Activated CD8-positive, alpha-beta memory T cell treated with anti-CD3 and anti-CD28 coated beads for 24 hours (primary cell): Measurements from ENCODE around the gene RBMXL2.

Experiments used
- DNase-seq: peaks from one replicate; pipeline ENCODE4 v3.0.0-alpha.2; 2020

The RBMXL2 gene

GRCh38 chr11:7088921-7089320 is at the start of gene RBMXL2:
Gene RBMXL2, plus strand, starts transcription at chr11:7088998. Its CDS starts 123 bp downstream, at chr11:7089121.
- DNase-seq, result no peak

DNA sequence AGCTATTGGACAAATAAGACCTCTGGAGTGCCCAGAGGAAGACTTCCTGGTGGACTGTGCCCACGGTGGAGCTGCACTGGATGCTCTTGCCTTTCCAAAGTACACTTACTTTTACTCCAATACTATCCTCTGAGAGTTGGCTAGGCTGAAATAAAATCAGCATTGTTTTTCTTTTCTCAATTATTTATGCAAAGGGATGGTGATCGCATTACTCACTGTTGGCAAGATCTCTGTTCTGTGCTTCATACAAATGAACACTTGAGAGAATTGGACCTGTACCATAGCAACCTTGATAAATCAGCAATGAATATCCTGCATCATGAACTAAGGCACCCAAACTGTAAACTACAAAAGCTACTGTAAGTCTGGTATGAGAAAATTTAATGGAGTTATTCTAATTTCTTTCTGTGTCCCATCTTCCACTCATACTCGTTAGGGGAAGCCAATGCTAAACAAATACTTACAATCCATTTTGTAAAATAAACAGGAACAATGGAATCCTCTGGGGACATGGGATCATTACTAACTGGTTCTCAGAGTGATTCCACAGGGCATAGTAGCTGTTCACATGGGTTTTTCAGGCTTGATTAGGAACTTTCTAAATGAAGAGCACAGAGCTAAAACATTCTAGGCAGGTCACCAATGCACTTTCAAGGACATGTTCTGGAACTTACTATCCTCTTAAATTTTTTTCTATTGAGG is 42.2 kb upstream of the RBMXL2 start:
- DNase-seq, result no peak

- DNase-seq, result no peak
Observed at GRCh38 chr11:7050191-7050590, 38.6 kb upstream of the RBMXL2 start.

DNA sequence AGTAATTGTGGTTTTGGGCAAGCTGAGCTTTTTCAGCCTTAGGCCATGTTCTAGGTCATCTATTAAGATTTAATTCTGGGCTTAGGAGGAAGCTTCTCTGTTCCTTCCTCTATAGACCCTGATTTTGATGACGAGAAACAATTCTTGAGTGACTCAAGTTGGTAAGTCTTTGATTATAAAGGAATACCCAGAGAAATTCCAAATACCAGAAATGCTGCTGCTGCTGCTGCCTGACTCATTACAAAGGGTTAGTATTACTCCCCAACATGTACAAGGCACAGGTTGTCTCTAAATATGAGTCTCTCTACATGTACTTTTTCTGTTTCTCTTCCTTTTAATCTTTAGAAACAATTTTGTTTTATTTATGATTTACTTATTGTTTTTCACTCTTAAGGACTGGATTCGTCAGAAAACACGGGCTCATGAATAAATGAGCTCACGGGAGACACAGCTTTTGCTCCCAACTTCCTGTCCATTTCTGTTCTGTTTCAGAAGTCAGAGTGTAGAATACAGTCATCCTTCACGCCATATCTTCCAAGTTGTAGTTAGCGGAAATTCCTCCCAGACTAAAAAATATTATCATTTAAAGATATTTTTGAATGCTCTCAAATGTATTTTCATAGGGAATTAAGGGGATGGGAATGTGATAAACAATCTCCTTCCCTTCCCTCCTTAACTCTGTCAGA is 31.8 kb upstream of the RBMXL2 start:
- no peak for DNase-seq

DNA sequence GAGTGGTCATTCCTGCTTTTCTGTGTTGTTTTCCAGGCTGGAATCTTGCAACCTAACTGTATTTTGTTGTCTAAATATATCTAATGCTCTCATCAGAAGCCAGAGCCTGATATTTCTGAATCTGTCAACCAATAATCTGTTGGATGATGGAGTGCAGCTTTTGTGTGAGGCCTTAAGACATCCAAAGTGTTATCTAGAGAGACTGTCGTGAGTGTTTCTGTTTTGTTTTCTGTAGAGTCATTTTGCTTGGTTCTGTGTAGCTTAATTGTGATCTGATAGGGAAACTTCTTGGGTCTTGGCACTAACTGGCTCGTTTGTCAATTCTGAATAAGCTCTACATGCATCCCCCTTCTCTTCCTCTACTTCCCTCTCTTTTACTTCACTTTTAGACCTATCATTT is 31.2 kb upstream of the RBMXL2 start:
- no peak for DNase-seq

DNA sequence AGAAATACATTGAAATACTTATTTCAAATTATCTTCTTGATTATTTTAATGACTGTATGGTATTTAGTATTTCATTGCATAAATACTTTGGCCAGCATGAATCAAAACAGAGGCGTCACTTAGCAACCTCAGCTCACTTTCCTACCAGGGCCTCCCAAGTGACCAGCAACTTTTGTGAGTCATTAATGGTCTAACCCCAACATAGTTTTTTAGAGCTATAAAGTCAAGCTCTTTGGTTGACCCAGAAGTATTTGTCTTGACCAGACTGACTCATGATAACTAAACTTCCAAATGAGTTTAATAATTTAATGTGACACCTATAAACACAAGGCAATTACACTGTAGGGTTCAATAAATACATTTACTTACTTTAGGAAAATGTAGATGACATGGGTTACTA is 27.9 kb upstream of the RBMXL2 start:
- DNase-seq, result no peak

GRCh38 chr11:7062534-7062933 is 26.3 kb upstream of the RBMXL2 start:
- DNase-seq, result no peak

GRCh38 chr11:7072401-7073028 is 16.3 kb upstream of the RBMXL2 start:
- DNase-seq, result no peak

GRCh38 chr11:7077101-7077500 is 11.7 kb upstream of the RBMXL2 start:
- DNase-seq, result no peak

DNA sequence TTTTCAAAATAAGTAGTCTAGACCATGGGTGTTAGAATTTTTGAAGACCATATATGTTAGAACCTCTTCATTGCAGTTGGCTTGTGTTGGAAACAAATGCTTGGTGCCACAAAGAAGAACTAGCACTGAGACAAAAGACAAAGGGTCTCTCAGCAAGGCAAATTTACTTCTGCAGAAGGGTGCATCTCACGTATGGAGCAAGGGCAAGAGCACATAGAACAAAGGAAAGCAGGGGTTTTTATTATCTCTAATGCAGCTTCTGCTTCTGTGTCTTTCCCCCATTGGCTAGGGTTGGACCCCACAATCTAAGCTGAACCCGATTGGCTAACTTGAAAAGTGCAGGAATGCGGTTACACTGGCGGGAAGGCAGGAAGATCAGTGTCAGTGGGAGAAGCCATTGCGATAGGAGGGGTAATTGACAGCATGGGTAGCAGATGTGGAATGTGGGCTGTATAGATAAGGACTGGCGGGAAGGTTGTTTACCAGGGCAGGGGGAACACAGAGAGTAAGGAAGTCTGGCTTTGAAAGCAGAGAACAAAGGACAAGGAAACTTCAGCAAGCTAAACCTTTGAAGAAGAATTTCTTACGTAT is 9.2 kb upstream of the RBMXL2 start:
- no peak for DNase-seq

DNA sequence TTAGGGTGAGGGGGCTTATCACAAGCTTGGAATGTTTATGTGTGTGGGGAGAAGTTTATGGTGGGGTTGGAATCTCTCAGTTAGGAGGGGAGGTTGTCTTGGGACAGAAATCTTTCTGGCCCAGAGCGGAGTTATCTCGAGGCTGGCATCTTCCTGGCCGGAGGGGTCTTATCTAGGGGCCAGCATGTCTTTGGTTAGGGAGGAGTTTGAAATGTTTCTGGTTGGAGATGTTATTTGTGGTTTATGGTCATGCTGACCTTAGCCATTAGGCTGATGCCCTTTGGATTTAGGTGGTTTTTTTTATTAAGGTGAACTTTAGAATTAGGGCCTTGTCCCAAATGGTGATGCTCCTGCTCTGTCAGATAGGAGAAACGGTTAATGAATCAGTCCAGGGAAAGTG is 7.9 kb upstream of the RBMXL2 start:
- DNase-seq, result no peak

GRCh38 chr11:7081441-7081840 is 7.4 kb upstream of the RBMXL2 start:
- no peak for DNase-seq

DNA sequence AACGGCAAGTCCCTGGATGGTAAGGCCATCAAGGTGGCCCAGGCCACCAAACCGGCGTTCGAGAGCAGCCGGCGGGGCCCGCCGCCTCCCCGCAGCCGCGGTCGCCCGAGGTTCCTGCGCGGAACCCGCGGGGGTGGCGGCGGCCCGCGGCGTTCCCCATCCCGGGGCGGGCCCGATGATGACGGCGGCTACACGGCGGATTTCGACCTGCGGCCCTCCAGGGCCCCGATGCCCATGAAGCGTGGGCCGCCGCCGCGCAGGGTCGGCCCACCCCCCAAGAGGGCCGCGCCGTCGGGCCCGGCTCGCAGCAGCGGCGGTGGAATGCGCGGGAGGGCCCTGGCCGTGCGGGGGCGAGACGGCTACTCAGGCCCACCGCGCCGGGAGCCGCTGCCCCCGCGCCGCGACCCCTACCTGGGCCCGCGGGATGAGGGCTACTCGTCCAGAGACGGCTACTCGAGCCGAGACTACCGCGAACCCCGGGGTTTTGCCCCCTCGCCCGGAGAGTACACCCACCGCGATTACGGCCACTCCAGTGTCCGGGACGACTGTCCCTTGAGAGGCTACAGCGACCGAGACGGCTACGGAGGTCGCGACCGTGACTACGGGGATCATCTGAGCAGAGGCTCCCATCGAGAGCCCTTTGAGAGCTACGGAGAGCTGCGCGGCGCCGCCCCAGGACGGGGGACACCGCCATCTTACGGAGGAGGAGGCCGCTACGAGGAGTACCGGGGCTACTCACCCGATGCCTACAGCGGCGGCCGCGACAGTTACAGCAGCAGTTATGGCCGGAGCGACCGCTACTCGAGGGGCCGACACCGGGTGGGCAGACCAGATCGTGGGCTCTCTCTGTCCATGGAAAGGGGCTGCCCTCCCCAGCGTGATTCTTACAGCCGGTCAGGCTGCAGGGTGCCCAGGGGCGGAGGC is 792 bp downstream of the RBMXL2 start:
- no peak for DNase-seq

DNA sequence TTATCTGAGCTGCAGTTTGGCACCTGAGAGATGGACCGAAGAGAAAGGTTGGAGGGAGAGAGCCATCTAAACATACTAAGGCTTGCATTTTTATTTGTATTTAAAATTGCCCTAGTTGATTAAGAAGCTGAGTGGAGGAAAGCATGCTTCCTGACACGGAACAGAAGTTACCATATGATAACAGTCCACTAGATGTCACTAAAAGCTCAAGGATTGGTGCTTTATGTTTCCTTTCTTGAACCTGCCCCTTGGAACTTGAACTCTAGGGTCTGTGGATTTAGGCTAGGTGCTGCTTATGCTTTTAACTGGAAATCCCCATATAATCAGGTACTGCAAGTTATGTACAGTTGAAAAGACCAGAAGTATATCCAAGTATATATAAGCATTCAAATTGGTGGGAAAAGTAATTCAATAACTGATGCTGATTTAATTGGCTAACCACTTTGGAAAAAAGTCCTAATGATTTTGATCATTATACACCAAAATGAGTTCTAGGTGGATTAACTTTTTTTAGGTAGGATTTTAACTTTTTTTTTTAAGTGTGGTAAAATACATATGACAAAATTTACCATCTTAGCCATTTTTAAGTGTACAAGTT is 9.5 kb downstream of the RBMXL2 start:
- DNase-seq, result no peak

- no peak for DNase-seq
Observed at GRCh38 chr11:7115780-7116179, 27.0 kb downstream of the RBMXL2 start.

GRCh38 chr11:7116370-7116769 is 27.6 kb downstream of the RBMXL2 start:
- DNase-seq, result no peak

- DNase-seq, result no peak
Observed at GRCh38 chr11:7138051-7138450, 49.3 kb downstream of the RBMXL2 start.
